ENCODE data around the gene CNTN6. TPM values are rescaled to one million over a fixed set of nuclear protein-coding genes. Genes with fewer than 3 reads are reported as not detected.

Gene CNTN6
- total and polyA plus RNA-seq, 4 donors, result 0.01 to 0.05 TPM; not detected in 2

- Histone ChIP-seq H3K27ac (ENCODE audit: low read depth in 1 of 2, low read length in 2 of 2) (no peak overlapping the region), H3K27me3 (ENCODE audit: control insufficient read depth in 4 of 4, insufficient read depth in 4 of 4, low read length in 3 of 4) (no peaks in the 10 kb centered on the region), H3K4me1 (ENCODE audit: control insufficient read depth in 4 of 4, insufficient read depth in 4 of 4, low read length in 3 of 4) (no peaks in the 10 kb centered on the region), H3K9me3 (ENCODE audit: control insufficient read depth in 4 of 4, low read length in 3 of 4) (no peaks in the 10 kb centered on the region), H3K9ac (ENCODE audit: low read depth in 1 of 2, low read length in 2 of 2) (no peak overlapping the region), H3K36me3 (ENCODE audit: control insufficient read depth in 4 of 4, insufficient read depth in 3 of 4, low read depth in 1 of 4, low read length in 3 of 4) (no peaks in the 10 kb centered on the region), H3K4me3 (ENCODE audit: low read depth in 1 of 3, low read length in 3 of 3) (no peak overlapping the region)
- TF ChIP-seq FOXA2 (IDR thresholded peaks at IDR 0.05) (no peak), SP1 (IDR thresholded peaks at IDR 0.05) (no peak), CTCF (IDR thresholded peaks at IDR 0.05; ENCODE audit: low read depth, low read length, missing input control) (no peak), RXRA (IDR thresholded peaks at IDR 0.05) (no peak), HNF4G (IDR thresholded peaks at IDR 0.05) (no peak), FOXA1 (IDR thresholded peaks at IDR 0.05) (no peak), JUND (IDR thresholded peaks at IDR 0.05) (no peak), RAD21 (IDR thresholded peaks at IDR 0.05) (no peak), GABPA (IDR thresholded peaks at IDR 0.05 in 1 of 2, conservative IDR thresholded peaks at IDR 0.05 in 1 of 2) (no peak), ZBTB33 (IDR thresholded peaks at IDR 0.05) (no peak), EGR1 (IDR thresholded peaks at IDR 0.05; ENCODE audit: low read depth in 2 of 2) (no peak), HNF4A (conservative IDR thresholded peaks at IDR 0.05) (no peak), NR2F2 (IDR thresholded peaks at IDR 0.05) (no peak), TAF1 (conservative IDR thresholded peaks at IDR 0.05) (no peak), YY1 (IDR thresholded peaks at IDR 0.05) (no peak)
- TF ChIP-seq, protein P1, sequence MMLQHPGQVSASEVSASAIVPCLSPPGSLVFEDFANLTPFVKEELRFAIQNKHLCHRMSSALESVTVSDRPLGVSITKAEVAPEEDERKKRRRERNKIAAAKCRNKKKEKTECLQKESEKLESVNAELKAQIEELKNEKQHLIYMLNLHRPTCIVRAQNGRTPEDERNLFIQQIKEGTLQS (IDR thresholded peaks at IDR 0.05), result no peak
- TF ChIP-seq, protein P2, sequence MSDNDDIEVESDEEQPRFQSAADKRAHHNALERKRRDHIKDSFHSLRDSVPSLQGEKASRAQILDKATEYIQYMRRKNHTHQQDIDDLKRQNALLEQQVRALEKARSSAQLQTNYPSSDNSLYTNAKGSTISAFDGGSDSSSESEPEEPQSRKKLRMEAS (IDR thresholded peaks at IDR 0.05), result no peak
- TF ChIP-seq, protein P3, sequence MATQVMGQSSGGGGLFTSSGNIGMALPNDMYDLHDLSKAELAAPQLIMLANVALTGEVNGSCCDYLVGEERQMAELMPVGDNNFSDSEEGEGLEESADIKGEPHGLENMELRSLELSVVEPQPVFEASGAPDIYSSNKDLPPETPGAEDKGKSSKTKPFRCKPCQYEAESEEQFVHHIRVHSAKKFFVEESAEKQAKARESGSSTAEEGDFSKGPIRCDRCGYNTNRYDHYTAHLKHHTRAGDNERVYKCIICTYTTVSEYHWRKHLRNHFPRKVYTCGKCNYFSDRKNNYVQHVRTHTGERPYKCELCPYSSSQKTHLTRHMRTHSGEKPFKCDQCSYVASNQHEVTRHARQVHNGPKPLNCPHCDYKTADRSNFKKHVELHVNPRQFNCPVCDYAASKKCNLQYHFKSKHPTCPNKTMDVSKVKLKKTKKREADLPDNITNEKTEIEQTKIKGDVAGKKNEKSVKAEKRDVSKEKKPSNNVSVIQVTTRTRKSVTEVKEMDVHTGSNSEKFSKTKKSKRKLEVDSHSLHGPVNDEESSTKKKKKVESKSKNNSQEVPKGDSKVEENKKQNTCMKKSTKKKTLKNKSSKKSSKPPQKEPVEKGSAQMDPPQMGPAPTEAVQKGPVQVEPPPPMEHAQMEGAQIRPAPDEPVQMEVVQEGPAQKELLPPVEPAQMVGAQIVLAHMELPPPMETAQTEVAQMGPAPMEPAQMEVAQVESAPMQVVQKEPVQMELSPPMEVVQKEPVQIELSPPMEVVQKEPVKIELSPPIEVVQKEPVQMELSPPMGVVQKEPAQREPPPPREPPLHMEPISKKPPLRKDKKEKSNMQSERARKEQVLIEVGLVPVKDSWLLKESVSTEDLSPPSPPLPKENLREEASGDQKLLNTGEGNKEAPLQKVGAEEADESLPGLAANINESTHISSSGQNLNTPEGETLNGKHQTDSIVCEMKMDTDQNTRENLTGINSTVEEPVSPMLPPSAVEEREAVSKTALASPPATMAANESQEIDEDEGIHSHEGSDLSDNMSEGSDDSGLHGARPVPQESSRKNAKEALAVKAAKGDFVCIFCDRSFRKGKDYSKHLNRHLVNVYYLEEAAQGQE (IDR thresholded peaks at IDR 0.05), result no peak
- DNase-seq (ENCODE audit: low spot score), result no peak
- WGBS, result 89% methylated on average over 3 of the region's 3 CpGs
Observed at GRCh38 chr3:1227111-1227510, 134.3 kb downstream of the CNTN6 start.

All from liver (tissue), 9 donors.